Adrenal gland (tissue), 12 donors: ENCODE data around the gene SLC22A16. TPM values are rescaled to one million over a fixed set of nuclear protein-coding genes. Genes with fewer than 3 reads are reported as not detected.

Source experiments
- DNase-seq, 7 donors: peaks; one replicate each; pipeline ENCODE4 v3.0.0-alpha.2; 2019 to 2020
- H3K27ac ChIP-seq, 5 donors: fragments of 200-600 bp; sonication (generic) in 4 of 5; 1 replicate in 3 of 5; 2 replicates in 2 of 5; pipeline versions ENCODE4 v1.5.1 to v1.8.0; 2016 to 2020; ENCODE audit warnings: mild to moderate bottlenecking in 1 of 5
- H3K27me3 ChIP-seq: fragments of 200-600 bp; 2 replicates; pipeline ENCODE4 v1.8.0; 2021
- H3K36me3 ChIP-seq, 2 donors: fragments of 200-600 bp; replicated peaks in 1 of 2; 1 replicate in 1 of 2; 2 replicates in 1 of 2; pipeline versions ENCODE4 v1.5.1 to v1.8.0; 2018 to 2022
- H3K4me1 ChIP-seq, 2 donors: fragments of 200-600 bp; replicated peaks in 1 of 2; 1 replicate in 1 of 2; 2 replicates in 1 of 2; pipeline versions ENCODE4 v1.5.1 to v1.8.0; 2018 to 2021
- H3K4me3 ChIP-seq, 4 donors: fragments of 200-600 bp; sonication (generic) in 3 of 4; one replicate each; pipeline ENCODE4 v1.5.1; 2016 to 2018
- H3K9me3 ChIP-seq, 3 donors: fragments of 200-600 bp; sonication (generic) in 1 of 3; replicated peaks in 1 of 3; 1 replicate in 2 of 3; 2 replicates in 1 of 3; pipeline versions ENCODE4 v1.5.1 to v1.8.0; 2016 to 2021
- CTCF ChIP-seq, 6 experiments: fragments of 450-650 bp in 4 of 6; fragments of 200-600 bp in 2 of 6; sonication (generic) in 1 of 6; IDR thresholded peaks; 1 replicate in 5 of 6; 2 replicates in 1 of 6; pipeline versions ENCODE4 v1.5.1 to v1.8.0; 2016 to 2021; ENCODE audit warnings: antibody characterized with exemption in 6 of 6, mild to moderate bottlenecking in 2 of 6, moderate library complexity in 1 of 6
- POLR2A ChIP-seq, 2 donors: fragments of 450-650 bp; IDR thresholded peaks; one replicate each; pipeline ENCODE4 v1.6.1; 2017; ENCODE audit warnings: antibody characterized with exemption in 2 of 2, mild to moderate bottlenecking in 2 of 2, moderate library complexity in 1 of 2
- WGBS, 4 donors: extraction: QIAGEN DNeasy Blood & Tissue Kit in 2 of 4; methylation state at CpG; one replicate each; pipeline versions ENCODE4 v1.1.5 to v1.1.7; 2013 to 2017; 5-methylcytosine and 5-hydroxymethylcytosine counted together
- intact Hi-C, 2 donors: fragments of 100-400 bp; cut with DNase I; formaldehyde crosslinking; loops; one replicate each; pipeline versions ENCODE4 v1.14.1 to v1.15.0; 2022 to 2023
- polyA plus RNA-seq, 3 donors: library from polyadenylated mRNA; stranded (reverse); fragments of 200-250 nt in 2 of 3; fragments of 350-450 nt in 1 of 3; fragmentation: Illumina TruSeq in 1 of 3; extraction: RNeasy Lipid Tissue Mini Kit (QIAGEN cat#74804) in 1 of 3; gene quantifications; one replicate each; pipeline ENCODE4 v1.2.3, GENCODE V29; 2013 to 2014
- total RNA-seq, 9 donors: library from RNA; depleted of rRNA in 4 of 9; stranded (reverse); fragments of >200 nt in 4 of 9; fragments of 120-200 nt in 1 of 9; fragmentation: NEBNext Ultra II Directional in 1 of 9; extraction: Animal tissue kit (Norgen Biotek cat#: 25700) in 1 of 9; gene quantifications; one replicate each; pipeline versions ENCODE4 v1.1.0 to v1.2.4, GENCODE V29; 2013 to 2023
- donor health status: healthy with polysubstance abuse.
- donor health status: Bipolar disorder and iron deficiency.
- donor health status: DM: yes; HTN: yes; CAD: no.
- donor health status: DM: no; HTN: no; CAD: no.
- donor health status: DM: no; HTN: no; CAD: no.
- donor health status: DM: yes; HTN: yes; CAD: no.

The SLC22A16 gene
- total and polyA plus RNA-seq, 12 donors: 0.11 to 1.6 (median 0.34) TPM; not detected in 7

GRCh38 chr6:110418594-110418993 lies 57.8 kb downstream of the SLC22A16 start:
- intact Hi-C loops: no loop called here
- H3K27ac ChIP-seq: no peak overlapping the region
- no peak overlapping the region for H3K4me3 ChIP-seq
- no peaks in the 10 kb centered on the region for H3K36me3 ChIP-seq
- no peak for DNase-seq
- H3K27me3 ChIP-seq: no peaks in the 10 kb centered on the region
- TF ChIP-seq POLR2A (IDR thresholded peaks at IDR 0.05) (no peak), CTCF (IDR thresholded peaks at IDR 0.05) (no peak)
- H3K9me3 ChIP-seq: no peaks in the 10 kb centered on the region
- peaks cover 13 to 17% of the 10 kb centered on the region in 2 donors for H3K4me1 ChIP-seq
- WGBS, 4 donors: 85 to 87% (median 86%) methylated on average over 3 of the region's 3 CpGs

- peak within 1 kb of the TSS; percentile 40 to 94 (median 80) for H3K27ac ChIP-seq
- peaks cover 13 to 17% of the 10 kb centered on the region in 2 donors for H3K4me1 ChIP-seq
- peak; percentile 94 to 99 (median 98) for DNase-seq
- TF ChIP-seq POLR2A (IDR thresholded peaks at IDR 0.05) (peak in 1 of 2 donors; percentile 40), CTCF (IDR thresholded peaks at IDR 0.05) (no peak)
- peak within 1 kb of the TSS in 3 of 4 donors; percentile 16 to 70 (median 26) for H3K4me3 ChIP-seq
- no peaks in the 10 kb centered on the region for H3K27me3 ChIP-seq
- no peaks in the 10 kb centered on the region for H3K36me3 ChIP-seq
- intact Hi-C loops: no loop called here
- 9 to 25% (median 20%) methylated on average over 11 to 12 of the region's 12 CpGs for WGBS, 4 donors
- H3K9me3 ChIP-seq: no peaks in the 10 kb centered on the region
These were observed 61.1 kb downstream of the SLC22A16 start, which contains the start of gene DDO for GRCh38 chr6:110415086-110415916. TSS of gene DDO (minus strand) at chr6:110415575. CDS start at chr6:110413462, 2,113 bp downstream.

- Histone ChIP-seq H3K4me3 (peak overlapping the region in 2 of 4 donors; percentile 26 to 70), H3K36me3 (no peaks in the 10 kb centered on the region), H3K9me3 (no peaks in the 10 kb centered on the region), H3K4me1 (peaks cover 13 to 17% of the 10 kb centered on the region in 2 donors), H3K27me3 (no peaks in the 10 kb centered on the region), H3K27ac (peak overlapping the region; percentile 40 to 94 (median 80))
- TF ChIP-seq CTCF (IDR thresholded peaks at IDR 0.05) (no peak), POLR2A (IDR thresholded peaks at IDR 0.05) (no peak)
- intact Hi-C loops: no loop called here
- 37 to 53% (median 46%) methylated on average over 4 of the region's 4 CpGs for WGBS, 4 donors
- DNase-seq: peak in 3 of 7 donors; percentile 8 to 57 (median 31)
These were observed 61.7 kb downstream of the SLC22A16 start for GRCh38 chr6:110414669-110415068.

GRCh38 chr6:110412360-110412759 lies 64.1 kb downstream of the SLC22A16 start:
- 72 to 92% (median 90%) methylated on average over 8 of the region's 8 CpGs for WGBS, 4 donors
- TF ChIP-seq POLR2A (IDR thresholded peaks at IDR 0.05) (no peak), CTCF (IDR thresholded peaks at IDR 0.05) (no peak)
- H3K36me3 ChIP-seq: no peaks in the 10 kb centered on the region
- H3K27me3 ChIP-seq: no peaks in the 10 kb centered on the region
- H3K9me3 ChIP-seq: no peaks in the 10 kb centered on the region
- intact Hi-C loops: no loop called here
- H3K4me1 ChIP-seq: peaks cover 13 to 17% of the 10 kb centered on the region in 2 donors
- no peak overlapping the region for H3K27ac ChIP-seq
- no peak for DNase-seq
- no peak overlapping the region for H3K4me3 ChIP-seq
